GM23248 (cell line): Measurements from ENCODE around the gene MB.

Source experiments
- EZH2 ChIP-seq: fragments of 200-600 bp; sonication (generic); IDR thresholded peaks from 2 replicates; pipeline ENCODE4 v1.6.1; 2018; ENCODE audit warnings: antibody characterized with exemption, mild to moderate bottlenecking; ENCODE audit not compliant: insufficient read depth, poor library complexity, severe bottlenecking
- EZH2phosphoT487 ChIP-seq: fragments of 200-600 bp; sonication (generic); IDR thresholded peaks from 2 replicates; pipeline ENCODE4 v1.6.1; 2018; ENCODE audit warnings: antibody characterized with exemption, moderate library complexity, mild to moderate bottlenecking, low read depth; ENCODE audit not compliant: insufficient read depth

GRCh38 chr22:35569916-35570315 is 47.2 kb downstream of the MB start:
- TF ChIP-seq EZH2 (no peak), EZH2phosphoT487 (no peak)
